Activated gamma-delta T cell treated with Interleukin-2 at 50 U/mL for 16 hours (primary cell): ENCODE results near the gene PRKAR2A.
"Not testable (repeated sequence)": the region's sequence is repeated elsewhere in the genome, so short reads cannot be mapped to it uniquely, and the experiment has no call there.

Experiments used
- DNase-seq: peaks from one replicate; pipeline ENCODE4 v3.0.0-alpha.2; 2020

The PRKAR2A gene

DNA sequence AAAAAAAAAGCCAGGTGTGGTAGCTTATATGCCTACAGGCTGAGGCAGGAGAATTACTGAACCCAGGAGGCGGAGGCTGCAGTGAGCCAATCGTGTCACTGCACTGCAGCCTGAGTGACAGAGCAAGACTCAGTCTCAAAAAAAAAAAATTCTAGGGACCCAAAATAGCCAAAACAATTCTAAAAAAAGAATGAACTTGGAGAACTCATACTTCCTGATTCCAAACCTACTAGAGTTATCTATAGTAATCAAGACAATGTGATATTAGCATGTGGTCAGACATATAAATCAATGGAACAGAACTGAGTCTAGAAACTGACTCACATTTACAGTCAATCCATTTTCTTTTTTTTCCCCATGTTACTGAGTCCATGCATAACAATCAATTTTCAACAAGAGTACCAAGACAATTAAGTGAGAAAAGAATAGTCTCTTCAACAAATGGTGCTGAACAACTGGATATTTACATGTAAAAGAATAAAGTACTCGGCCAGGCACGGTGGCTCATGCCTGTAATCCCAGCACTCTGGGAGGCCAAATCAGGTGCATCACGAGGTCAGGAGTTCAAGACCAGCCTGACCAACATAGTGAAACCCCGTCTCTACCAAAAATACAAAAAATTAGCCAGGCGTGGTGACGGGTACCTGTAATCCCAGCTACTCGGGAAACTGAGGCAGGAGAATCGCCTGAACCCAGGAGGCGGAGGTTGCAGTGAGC is 11.9 kb downstream of the PRKAR2A start:
- no peak for DNase-seq

- DNase-seq, result no peak
Measured at GRCh38 chr3:48832684-48833083, 15.0 kb downstream of the PRKAR2A start.

DNA sequence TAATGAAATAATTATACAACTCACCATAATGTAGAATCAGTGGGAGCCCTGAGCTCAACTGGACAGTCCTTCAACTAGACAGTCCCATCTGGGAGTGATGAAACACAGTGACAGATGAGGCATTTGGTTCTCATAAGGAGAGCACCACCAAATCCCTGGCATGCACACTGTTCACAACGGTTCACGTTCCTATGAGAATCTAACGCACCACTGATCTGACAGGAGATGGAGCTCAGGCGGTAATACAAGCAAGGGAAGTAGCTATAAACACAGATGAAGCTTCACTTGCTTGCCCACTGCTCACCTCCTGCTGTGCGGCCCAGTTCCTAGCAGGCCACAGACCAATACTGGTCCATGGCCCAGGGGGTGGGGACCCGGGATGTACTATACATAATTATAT is 17.0 kb downstream of the PRKAR2A start:
- DNase-seq, result no peak

GRCh38 chr3:48829525-48829924 is 18.1 kb downstream of the PRKAR2A start:
- DNase-seq, result not testable (repeated sequence)

GRCh38 chr3:48827874-48828273 is 19.8 kb downstream of the PRKAR2A start:
- not testable (repeated sequence) for DNase-seq

DNA sequence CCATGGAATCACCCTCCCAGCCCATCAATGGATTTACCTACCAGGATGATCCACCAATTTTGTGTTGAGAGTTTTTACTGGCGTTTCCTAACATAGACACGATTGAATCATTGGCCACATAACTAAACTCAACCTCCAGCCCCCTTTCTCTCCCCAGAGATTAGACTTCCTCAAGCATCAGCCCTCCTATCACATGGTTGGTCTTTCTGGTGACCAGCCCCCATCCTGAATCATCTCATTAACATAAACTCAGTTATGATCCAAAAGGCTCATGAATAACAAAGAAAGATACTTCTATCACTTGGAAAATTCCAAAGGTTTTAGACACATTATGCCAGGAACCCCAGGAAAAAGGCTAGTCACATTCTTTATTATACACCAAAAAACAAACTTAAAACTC is 21.2 kb downstream of the PRKAR2A start:
- DNase-seq, result no peak

DNA sequence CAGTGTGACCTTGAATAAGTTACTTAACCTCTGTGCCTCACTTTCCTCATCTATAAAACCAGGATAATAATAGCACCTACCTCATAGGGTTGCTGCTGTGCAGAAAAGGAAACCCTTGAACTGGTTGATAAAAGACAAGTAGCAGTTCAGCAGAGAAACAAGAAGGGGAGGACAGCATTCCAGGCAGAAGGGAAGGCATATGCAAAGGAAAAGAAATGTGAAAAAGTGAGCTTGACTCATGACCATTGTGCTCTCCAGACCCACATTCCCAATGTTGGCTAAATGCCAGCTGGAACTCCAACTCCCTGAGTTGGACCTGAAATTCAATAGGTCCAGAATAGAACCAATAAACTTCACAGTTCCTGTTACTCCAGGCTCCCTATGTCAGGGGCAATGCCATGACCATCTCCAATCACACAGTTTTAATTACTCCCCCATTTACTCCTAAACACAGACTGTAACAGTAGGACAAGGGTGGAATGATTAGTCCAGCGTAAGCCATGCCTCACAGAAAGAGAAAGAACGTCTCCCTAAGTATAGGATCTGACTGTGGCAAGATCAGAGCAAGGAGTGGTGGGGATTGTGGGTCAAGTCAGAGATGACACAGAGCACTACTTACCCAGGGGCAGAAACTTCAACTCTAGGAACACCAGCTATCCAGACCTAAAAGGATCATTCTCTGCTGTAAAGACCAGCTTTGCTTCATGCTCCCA is 26.9 kb downstream of the PRKAR2A start:
- no peak for DNase-seq

- DNase-seq, result no peak
Measured at GRCh38 chr3:48819234-48820221, 28.1 kb downstream of the PRKAR2A start.

DNA sequence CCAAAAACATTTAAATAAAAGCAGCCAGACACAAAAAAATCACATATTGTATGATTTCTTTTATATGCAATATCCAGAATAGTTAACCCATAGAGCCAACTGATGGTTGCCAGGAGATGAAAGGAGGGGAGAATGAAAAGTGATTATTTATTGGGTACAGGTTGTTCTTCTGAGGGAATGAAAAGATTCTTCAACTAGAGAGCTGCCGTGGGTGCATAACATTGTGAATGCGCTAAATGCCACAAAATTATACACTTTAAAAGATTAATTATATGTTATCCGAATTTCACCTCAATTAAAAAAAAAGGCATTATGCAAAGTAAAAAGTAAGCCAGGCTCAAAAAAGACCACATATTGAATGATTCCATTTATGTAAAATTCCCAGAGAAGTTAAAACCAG is 36.1 kb downstream of the PRKAR2A start:
- DNase-seq, result no peak

DNA sequence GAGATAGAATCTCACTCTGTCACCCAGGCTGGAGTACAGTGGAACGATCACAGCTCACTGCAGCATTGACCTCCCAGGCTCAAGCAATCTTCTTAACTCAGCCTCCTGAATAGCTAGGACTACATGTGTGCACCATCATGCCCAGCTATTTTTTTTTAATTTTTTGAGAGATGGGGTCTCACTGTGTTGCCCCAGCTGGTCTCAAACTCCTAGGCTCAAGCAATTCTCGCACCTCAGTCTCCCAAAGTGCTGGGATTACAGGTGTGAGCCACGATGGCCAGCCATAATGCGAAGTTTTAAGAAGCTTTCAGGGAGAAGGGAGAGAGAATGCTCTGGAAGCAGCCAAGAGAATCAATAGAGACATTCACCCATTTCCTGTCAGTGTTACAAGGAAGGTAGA is 42.7 kb downstream of the PRKAR2A start:
- DNase-seq, result no peak

DNA sequence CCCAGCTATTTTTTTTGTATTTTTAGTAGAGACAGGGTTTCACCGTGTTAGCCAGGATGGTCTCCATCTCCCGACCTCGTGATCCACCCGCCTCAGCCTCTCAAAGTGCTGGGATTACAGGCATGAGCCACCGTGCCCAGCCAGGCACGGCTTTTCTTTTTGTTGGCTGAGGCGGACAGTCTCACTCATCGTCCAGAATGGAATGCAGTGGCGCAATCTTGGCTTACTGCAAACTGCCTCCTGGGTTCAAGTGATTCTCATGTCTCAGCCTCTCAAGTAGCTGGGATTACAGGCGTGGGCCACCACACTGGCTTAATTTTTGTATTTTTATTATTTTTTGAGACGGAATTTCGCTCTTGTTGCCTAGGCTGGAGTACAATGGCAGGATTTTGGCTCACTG is 46.8 kb downstream of the PRKAR2A start:
- DNase-seq, result not testable (repeated sequence)

DNA sequence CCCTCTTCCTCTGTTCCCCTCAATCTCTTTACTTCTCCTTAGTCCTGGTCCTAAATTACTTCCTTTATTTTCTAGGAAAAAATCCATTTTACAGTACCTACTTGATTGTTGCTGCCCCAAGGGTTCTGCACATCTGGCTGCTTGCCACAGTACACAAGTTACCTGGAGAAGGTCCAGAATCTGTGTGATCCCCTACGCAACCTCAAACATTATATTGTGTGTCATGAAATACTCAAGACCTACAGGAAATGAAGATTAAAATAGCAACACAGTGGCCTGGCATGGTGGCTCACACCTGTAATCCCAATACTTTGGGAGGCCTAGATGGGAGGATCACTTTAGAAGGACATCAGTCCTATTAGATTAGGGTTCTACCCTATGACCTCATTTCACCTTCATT is 48.7 kb downstream of the PRKAR2A start:
- DNase-seq, result no peak

DNA sequence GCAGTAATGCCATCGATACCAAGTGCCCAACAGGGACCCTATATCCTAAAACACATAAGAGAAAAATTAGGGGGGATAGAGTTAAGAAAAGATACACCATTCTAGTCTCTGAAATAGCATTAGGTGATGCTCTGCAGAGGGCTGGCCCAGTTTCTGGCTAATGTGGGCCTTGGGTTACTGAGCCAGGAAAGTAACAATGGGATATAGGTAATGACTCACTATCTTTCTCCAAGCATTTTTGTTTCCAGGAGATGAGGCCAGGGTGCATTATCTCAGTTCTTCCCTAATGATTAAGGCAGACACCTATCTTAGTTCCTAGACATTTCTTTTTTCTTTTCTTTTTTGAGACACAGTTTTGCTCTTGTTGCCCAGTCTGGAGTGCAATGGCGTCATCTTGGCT is 50.0 kb downstream of the PRKAR2A start:
- DNase-seq, result no peak

DNA sequence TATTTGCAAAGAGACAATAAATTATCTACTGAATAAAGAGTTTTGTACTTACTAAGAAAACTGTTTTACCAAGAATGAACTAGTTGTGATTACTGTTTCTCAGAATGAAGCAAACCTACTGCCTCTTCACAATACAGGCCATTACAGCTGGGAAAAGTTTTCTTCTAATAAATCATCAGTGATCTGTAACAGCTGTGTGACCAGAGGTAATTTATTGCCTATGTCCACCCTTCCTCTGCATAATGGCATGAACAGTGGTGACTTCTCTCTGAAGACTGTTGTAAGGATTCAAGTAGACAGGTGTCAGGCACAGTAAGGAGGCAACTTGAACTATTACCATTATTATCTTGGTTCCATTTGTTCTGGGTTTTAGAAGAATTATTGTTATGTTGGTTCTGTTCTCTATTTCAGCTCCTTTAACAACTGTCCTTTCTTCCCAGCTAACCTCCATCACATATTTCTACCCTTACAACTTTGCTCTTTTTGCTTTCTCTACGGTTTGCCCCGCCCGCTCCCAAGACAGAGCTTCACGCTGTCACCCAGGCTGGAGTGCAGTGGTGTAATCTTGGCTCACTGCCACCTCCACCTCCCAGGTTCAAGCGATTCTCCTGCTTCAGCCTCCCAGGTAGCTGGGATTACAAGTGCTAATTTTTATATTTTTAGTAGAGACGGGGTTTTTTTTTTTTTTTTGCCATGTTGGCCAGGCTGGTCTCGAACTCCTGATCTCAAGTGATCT is 51.5 kb downstream of the PRKAR2A start:
- no peak for DNase-seq

GRCh38 chr3:48793484-48793883 is 54.2 kb downstream of the PRKAR2A start:
- DNase-seq, result not testable (repeated sequence)

DNA sequence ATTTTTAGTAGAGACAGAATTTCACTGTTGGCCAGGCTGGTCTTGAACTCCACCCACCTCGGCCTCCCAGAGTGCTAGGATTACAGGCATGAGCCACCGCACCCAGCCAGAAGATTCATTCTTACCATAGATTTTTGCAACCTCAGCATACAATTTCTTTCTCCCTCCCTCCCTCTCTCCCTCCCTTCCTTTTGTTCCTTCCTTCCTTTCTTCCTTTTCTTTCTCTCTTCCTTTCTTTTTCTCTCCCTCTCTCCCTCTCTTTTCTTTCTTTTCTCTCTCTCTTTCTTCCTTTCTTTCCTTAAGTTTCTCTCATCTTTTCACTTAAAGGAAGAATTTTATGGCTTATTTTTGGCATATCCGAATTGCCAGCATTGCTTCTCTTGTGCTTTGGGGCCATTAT is 58.0 kb downstream of the PRKAR2A start:
- no peak for DNase-seq

GRCh38 chr3:48788544-48789162 is 59.0 kb downstream of the PRKAR2A start:
- no peak for DNase-seq

- no peak for DNase-seq
Measured at GRCh38 chr3:48784426-48785120, 63.1 kb downstream of the PRKAR2A start.

DNA sequence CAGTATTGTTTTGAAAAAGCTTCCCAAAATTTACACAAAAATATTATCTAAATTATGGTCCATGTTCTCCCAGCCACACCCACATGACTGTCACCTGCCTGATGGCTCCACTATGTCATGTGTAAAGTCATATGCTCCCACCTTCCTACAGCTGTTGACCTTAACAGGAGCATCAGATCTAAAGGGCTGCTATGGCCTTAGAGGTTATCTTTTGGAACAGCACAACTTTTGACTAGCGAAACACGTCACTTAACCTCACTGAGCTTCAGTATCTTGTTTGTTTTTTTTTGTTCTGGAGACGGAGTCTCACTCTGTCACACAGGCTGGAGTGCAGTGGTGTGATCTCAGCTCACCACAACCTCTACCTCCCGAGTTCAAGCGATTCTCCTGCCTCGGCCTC is 64.4 kb downstream of the PRKAR2A start:
- DNase-seq, result no peak

DNA sequence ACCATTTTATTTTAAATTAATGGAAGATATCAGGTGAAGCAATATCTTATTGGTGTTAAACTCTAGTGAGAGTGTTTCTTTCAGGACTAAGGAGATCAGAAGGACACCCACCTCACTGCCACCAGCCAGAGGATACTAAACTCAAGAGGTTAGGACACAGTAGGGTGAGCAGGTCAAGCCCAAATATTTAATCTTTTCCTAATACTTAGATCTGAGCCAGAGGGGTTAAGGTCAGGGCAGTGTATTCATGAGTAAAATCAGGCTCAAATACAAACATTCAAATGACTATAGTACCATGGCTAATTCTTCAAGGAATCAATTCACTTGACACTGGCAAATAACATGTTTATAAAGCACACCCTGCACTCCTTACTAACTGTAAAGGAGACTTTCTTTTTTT is 65.6 kb downstream of the PRKAR2A start:
- no peak for DNase-seq

GRCh38 chr3:48778565-48778964 is 69.1 kb downstream of the PRKAR2A start:
- not testable (repeated sequence) for DNase-seq

GRCh38 chr3:48776854-48777253 is 70.8 kb downstream of the PRKAR2A start:
- no peak for DNase-seq
